Liver (tissue), 9 donors: ENCODE data around the gene ENTR1. TPM values are rescaled to one million over a fixed set of nuclear protein-coding genes. Genes with fewer than 3 reads are reported as not detected.
A peak's percentile ranks its signal among the peaks of the same experiment; 100 is the strongest.

Experiments
- DNase-seq: peaks from one replicate; pipeline ENCODE4 v3.0.0-alpha.2; 2017; ENCODE audit warnings: low spot score
- H3K27ac ChIP-seq, 2 donors: one replicate each; pipeline ENCODE4 v1.7.0; 2013; ENCODE audit warnings: inconsistent platforms in 2 of 2, low read length in 2 of 2, control low read depth in 1 of 2, low read depth in 1 of 2, mild to moderate bottlenecking in 1 of 2
- H3K27me3 ChIP-seq, 4 donors: one replicate each; pipeline versions ENCODE4 v1.6.1 to v1.7.0; 2013; ENCODE audit warnings: low read length in 3 of 4, inconsistent platforms in 1 of 4, mild to moderate bottlenecking in 1 of 4, moderate library complexity in 1 of 4; ENCODE audit not compliant: control insufficient read depth in 4 of 4, insufficient read depth in 4 of 4
- H3K36me3 ChIP-seq, 4 donors: one replicate each; pipeline versions ENCODE4 v1.6.1 to v1.7.0; 2013; ENCODE audit warnings: low read length in 3 of 4, mild to moderate bottlenecking in 3 of 4, low read depth in 1 of 4, moderate library complexity in 1 of 4; ENCODE audit not compliant: control insufficient read depth in 4 of 4, insufficient read depth in 3 of 4
- H3K4me1 ChIP-seq, 4 donors: one replicate each; pipeline versions ENCODE4 v1.6.1 to v1.7.0; 2013; ENCODE audit warnings: low read length in 3 of 4, mild to moderate bottlenecking in 3 of 4, moderate library complexity in 1 of 4; ENCODE audit not compliant: control insufficient read depth in 4 of 4, insufficient read depth in 4 of 4
- H3K4me3 ChIP-seq, 3 donors: one replicate each; pipeline versions ENCODE4 v1.6.1 to v1.7.0; 2013; ENCODE audit warnings: low read length in 3 of 3, control low read depth in 1 of 3, low read depth in 1 of 3, mild to moderate bottlenecking in 1 of 3
- H3K9ac ChIP-seq, 2 donors: one replicate each; pipeline ENCODE4 v1.7.0; 2013; ENCODE audit warnings: low read length in 2 of 2, mild to moderate bottlenecking in 2 of 2, moderate library complexity in 2 of 2, control low read depth in 1 of 2, low read depth in 1 of 2
- H3K9me3 ChIP-seq, 4 donors: one replicate each; pipeline versions ENCODE4 v1.6.1 to v1.7.0; 2013; ENCODE audit warnings: low read length in 3 of 4; ENCODE audit not compliant: control insufficient read depth in 4 of 4
- FOXA1 ChIP-seq: IDR thresholded peaks from 2 replicates; pipeline ENCODE4 v1.6.1; 2016; ENCODE audit warnings: antibody characterized with exemption
- GABPA ChIP-seq, 2 donors: IDR thresholded peaks in 1 of 2; conservative IDR thresholded peaks in 1 of 2; 2 replicates each; pipeline ENCODE4 v1.6.1; 2016; ENCODE audit warnings: antibody characterized with exemption in 2 of 2, mild to moderate bottlenecking in 1 of 2, moderate library complexity in 1 of 2
- HNF4G ChIP-seq: IDR thresholded peaks from 2 replicates; pipeline ENCODE4 v1.6.1; 2016; ENCODE audit warnings: antibody characterized with exemption
- NR2F2 ChIP-seq: IDR thresholded peaks from 2 replicates; pipeline ENCODE4 v1.6.1; 2016; ENCODE audit warnings: antibody characterized with exemption
- SP1 ChIP-seq: IDR thresholded peaks from 2 replicates; pipeline ENCODE4 v1.6.1; 2018; ENCODE audit warnings: antibody characterized with exemption, mild to moderate bottlenecking
- TAF1 ChIP-seq: conservative IDR thresholded peaks from 2 replicates; pipeline ENCODE4 v1.6.1; 2016; ENCODE audit warnings: antibody characterized with exemption, mild to moderate bottlenecking
- YY1 ChIP-seq: IDR thresholded peaks from 2 replicates; pipeline ENCODE4 v1.6.1; 2016; ENCODE audit warnings: antibody characterized with exemption, mild to moderate bottlenecking
- WGBS: extraction: QIAGEN DNeasy Blood & Tissue Kit; methylation state at CpG from one replicate; pipeline ENCODE4 v1.1.7; 2013; 5-methylcytosine and 5-hydroxymethylcytosine counted together
- polyA plus RNA-seq, 2 donors: library from polyadenylated mRNA; stranded (reverse) in 1 of 2; unstranded in 1 of 2; fragments of 200-250 nt in 1 of 2; fragments of >200 nt in 1 of 2; fragmentation: Nextera tagmentation in 1 of 2; extraction: Ambion mirVana in 1 of 2; gene quantifications; one replicate each; pipeline versions ENCODE4 v1.2.1 to v1.2.3, GENCODE V29; 2013 to 2015
- total RNA-seq, 2 donors: library from RNA; depleted of rRNA; stranded (reverse); fragments of >200 nt; gene quantifications; one replicate each; pipeline ENCODE4 v1.2.3, GENCODE V29; 2014
- TF ChIP-seq, protein P1 (sequence below): fragments of 150-350 bp; IDR thresholded peaks from 2 replicates; pipeline ENCODE4 v1.5.1; 2017; ENCODE audit warnings: improper control_type of control experiment, low read depth, low read length; ENCODE audit not compliant: missing input control
- donor health status: healthy.
- donor health status: healthy.
- donor health status: healthy.
- donor health status: healthy.
- donor health status: healthy.

Gene ENTR1
- total and polyA plus RNA-seq, 4 donors, result 11.0 to 28.1 (median 19.1) TPM

GRCh38 chr9:136362450-136362784, 48.0 kb downstream of the ENTR1 start:
- Histone ChIP-seq H3K4me1 (peaks cover 5 to 13% (median 6%) of the 10 kb centered on the region in 4 donors), H3K4me3 (no peak overlapping the region), H3K27me3 (no peaks in the 10 kb centered on the region), H3K9me3 (no peaks in the 10 kb centered on the region), H3K9ac (no peak overlapping the region), H3K27ac (peak overlapping the region; percentile 42 to 44), H3K36me3 (peaks cover 0 to 1% (median 0%) of the 10 kb centered on the region in 4 donors)
- no peak for TF ChIP-seq NR2F2
- TF ChIP-seq SP1, result no peak
- TF ChIP-seq HNF4G, result no peak
- TF ChIP-seq, protein P1, sequence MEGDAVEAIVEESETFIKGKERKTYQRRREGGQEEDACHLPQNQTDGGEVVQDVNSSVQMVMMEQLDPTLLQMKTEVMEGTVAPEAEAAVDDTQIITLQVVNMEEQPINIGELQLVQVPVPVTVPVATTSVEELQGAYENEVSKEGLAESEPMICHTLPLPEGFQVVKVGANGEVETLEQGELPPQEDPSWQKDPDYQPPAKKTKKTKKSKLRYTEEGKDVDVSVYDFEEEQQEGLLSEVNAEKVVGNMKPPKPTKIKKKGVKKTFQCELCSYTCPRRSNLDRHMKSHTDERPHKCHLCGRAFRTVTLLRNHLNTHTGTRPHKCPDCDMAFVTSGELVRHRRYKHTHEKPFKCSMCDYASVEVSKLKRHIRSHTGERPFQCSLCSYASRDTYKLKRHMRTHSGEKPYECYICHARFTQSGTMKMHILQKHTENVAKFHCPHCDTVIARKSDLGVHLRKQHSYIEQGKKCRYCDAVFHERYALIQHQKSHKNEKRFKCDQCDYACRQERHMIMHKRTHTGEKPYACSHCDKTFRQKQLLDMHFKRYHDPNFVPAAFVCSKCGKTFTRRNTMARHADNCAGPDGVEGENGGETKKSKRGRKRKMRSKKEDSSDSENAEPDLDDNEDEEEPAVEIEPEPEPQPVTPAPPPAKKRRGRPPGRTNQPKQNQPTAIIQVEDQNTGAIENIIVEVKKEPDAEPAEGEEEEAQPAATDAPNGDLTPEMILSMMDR, result no peak
- TF ChIP-seq TAF1, result no peak
- TF ChIP-seq YY1, result no peak
- no peak for TF ChIP-seq GABPA (IDR thresholded peaks at IDR 0.05 in 1 of 2, conservative IDR thresholded peaks at IDR 0.05 in 1 of 2)
- WGBS, result 89% methylated on average over 6 of the region's 6 CpGs
- DNase-seq, result no peak

DNA sequence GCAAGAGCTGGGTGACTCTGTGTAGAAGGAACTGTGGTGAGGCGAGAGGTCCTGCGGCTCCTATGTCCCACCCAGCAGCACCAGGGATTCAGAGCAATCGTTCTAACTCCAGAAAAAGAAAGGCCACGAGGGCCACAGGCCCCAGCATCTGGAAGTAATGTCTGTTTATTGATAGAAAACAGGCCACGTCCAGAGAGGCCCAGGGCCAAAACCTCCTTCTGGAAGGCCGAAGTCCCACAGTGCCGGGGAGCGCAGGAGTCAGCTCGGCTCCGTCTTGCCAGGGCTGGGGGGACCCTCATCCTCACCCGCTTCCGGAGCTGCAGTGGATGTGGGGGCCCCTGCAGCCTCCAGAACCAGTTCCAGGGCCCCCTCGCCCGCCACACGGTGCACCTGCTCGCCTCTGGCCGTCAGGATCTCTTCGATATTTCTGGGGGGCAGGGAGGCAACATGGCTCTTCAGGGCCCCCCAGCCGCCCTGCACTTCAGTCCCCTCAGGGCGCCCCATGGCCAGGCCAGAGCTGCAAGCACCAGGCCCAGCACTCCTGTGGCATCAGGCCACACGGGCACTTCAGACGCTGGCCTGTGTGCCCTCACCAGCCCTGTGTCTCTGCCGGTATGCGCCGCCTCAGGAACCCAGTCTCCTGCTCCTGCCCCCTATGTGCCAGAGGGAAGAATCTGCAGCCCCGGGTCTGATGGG, 48.5 kb downstream of the ENTR1 start:
- DNase-seq, result no peak
- peak overlapping the region; percentile 21 to 42 for H3K27ac ChIP-seq

GRCh38 chr9:136361047-136361753, 49.2 kb downstream of the ENTR1 start:
- WGBS, result 85% methylated on average over 43 of the region's 43 CpGs
- no peak for DNase-seq
- Histone ChIP-seq H3K9ac (no peak overlapping the region), H3K4me3 (no peak overlapping the region), H3K36me3 (peaks cover 0 to 1% (median 0%) of the 10 kb centered on the region in 4 donors), H3K27me3 (no peaks in the 10 kb centered on the region), H3K4me1 (peaks cover 5 to 13% (median 6%) of the 10 kb centered on the region in 4 donors), H3K27ac (peak overlapping the region; percentile 21 to 42), H3K9me3 (no peaks in the 10 kb centered on the region)
- TF ChIP-seq GABPA (IDR thresholded peaks at IDR 0.05 in 1 of 2, conservative IDR thresholded peaks at IDR 0.05 in 1 of 2), result no peak

More for the DNA sequence above, 48.5 kb downstream of the ENTR1 start:
- 87% methylated on average over 26 of the region's 26 CpGs for WGBS
- no peak overlapping the region for H3K9ac ChIP-seq
- peaks cover 5 to 13% (median 6%) of the 10 kb centered on the region in 4 donors for H3K4me1 ChIP-seq
- no peaks in the 10 kb centered on the region for H3K9me3 ChIP-seq
- no peaks in the 10 kb centered on the region for H3K27me3 ChIP-seq
- no peak for TF ChIP-seq FOXA1
- TF ChIP-seq NR2F2, result peak; percentile 65
- no peak overlapping the region for H3K4me3 ChIP-seq
- H3K36me3 ChIP-seq, result peaks cover 0 to 1% (median 0%) of the 10 kb centered on the region in 4 donors
